GM10248 (cell line): ENCODE results near the gene MITD1.

ENCODE experiments used
- CTCF ChIA-PET: fragments of 300-600 bp; sonication (Branson Sonifier 250); formaldehyde crosslinking; extraction: SDS; loops from one replicate; lab custom pipeline; 2021; ENCODE audit warnings: antibody characterized with exemption; lab: Yijun Ruan, JAX
- POLR2A ChIA-PET: fragments of 350-650 bp; sonication (Branson Sonifier 250); formaldehyde crosslinking; extraction: SDS; loops from one replicate; lab custom pipeline; 2020; ENCODE audit warnings: antibody characterized with exemption; lab: Yijun Ruan, JAX
- DNase-seq: peaks from one replicate; pipeline ENCODE4 v3.0.0; 2012; ENCODE audit errors: extremely low spot score
- TF ChIP-seq, protein P1 (sequence below): IDR thresholded peaks from 2 replicates; pipeline ENCODE4 v1.5.1; 2012; ENCODE audit warnings: mild to moderate bottlenecking, low read depth; ENCODE audit errors: extremely low read depth, missing control alignments, control extremely low read depth

MITD1 gene

DNA sequence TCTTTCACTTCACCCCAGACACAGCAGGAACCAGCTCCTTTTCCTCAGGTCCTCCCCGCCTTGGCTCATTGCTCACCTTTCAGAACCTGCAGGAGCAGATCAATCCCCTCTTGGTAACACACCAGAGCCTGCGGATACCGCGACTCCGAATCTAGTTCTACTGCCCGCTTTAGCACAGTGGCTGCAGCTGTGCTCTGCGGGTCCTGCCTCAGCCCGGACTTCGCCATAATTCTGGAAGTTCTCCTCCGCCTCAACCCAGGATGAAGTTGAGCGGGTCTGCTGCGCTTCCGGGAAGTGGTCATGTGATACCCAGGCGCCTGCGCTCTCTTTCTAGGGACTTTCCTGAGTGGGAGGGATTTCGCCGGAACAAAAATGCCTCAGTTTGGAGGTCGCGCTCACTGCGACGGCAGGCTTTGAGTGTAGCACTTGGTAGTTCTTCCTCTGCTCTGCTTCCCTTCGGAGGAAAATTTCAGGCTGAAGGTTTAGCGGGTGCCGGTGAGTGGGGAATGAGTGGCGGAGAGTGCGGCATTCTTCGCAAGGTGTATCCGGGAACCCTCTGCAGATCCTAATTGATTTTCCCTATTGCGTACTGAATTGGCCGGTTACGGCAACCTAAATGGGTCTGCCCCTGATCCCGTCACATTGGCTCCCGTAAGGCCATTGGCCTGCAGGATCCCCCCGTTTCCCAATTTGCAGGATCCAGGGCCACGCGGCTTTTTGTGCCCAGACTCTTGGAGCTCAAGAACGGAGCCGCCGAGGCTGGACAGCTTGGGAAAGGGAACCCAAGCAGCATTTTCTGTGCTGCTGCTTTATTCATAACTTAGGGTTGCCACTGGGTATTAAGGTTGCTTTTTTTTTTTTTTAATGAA is at the start of gene MITD1, which contains the start of gene MRPL30:
MITD1 (minus strand) TSS at position 304 of the 869 bp plus-strand sequence; CDS start at position 227, 77 bp downstream.
MRPL30 (plus strand) TSS at position 430 of the 869 bp plus-strand sequence. CDS start 5,020 bp downstream, outside the sequence.
- ChIA-PET CTCF (interaction anchor here (0.9 to 1.9 kb wide), 5 partner anchors 9 to 176 kb away, joined by 3 to 15 read pairs (median 3); no protein-coding TSS in a partner anchor), POLR2A (interaction anchor here (0.7 to 1.0 kb wide), 2 partner anchors 54 to 155 kb away, joined by 3 read pairs; partner anchors contain the start of gene TXNDC9)
- TF ChIP-seq, protein P1, sequence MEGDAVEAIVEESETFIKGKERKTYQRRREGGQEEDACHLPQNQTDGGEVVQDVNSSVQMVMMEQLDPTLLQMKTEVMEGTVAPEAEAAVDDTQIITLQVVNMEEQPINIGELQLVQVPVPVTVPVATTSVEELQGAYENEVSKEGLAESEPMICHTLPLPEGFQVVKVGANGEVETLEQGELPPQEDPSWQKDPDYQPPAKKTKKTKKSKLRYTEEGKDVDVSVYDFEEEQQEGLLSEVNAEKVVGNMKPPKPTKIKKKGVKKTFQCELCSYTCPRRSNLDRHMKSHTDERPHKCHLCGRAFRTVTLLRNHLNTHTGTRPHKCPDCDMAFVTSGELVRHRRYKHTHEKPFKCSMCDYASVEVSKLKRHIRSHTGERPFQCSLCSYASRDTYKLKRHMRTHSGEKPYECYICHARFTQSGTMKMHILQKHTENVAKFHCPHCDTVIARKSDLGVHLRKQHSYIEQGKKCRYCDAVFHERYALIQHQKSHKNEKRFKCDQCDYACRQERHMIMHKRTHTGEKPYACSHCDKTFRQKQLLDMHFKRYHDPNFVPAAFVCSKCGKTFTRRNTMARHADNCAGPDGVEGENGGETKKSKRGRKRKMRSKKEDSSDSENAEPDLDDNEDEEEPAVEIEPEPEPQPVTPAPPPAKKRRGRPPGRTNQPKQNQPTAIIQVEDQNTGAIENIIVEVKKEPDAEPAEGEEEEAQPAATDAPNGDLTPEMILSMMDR, result no peak
- DNase-seq, result peak; percentile 89

DNA sequence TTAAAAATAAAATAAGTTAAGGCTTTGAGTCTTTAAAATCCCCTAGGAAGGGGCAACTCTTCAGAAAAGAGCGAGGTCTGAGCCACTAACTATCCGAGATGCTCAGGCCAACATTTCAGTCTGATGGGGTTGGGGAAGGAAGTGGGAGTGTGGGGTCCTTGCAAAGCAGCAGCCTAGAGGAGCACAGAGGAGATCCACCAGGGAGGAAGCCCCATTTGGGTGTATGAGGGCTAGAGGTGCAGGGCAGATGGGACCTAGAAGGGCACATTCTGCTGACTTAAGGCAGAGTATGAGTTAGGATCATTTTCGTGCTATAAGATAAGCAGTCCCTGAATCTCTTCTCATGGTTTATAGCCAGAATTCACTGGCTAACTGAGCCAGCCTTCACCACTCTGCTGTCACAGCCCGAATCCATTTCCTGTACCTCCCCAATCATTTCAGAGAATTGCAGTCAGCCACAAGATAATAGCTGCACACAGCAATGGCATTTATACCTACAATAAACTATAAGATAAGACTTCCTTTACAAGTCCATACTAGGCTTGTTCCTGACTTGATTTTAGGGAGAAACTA is 37.2 kb upstream of the MITD1 start:
- POLR2A ChIA-PET, result no interaction called here
- TF ChIP-seq, protein P1, result no peak
- CTCF ChIA-PET, result no interaction called here
- no peak for DNase-seq

DNA sequence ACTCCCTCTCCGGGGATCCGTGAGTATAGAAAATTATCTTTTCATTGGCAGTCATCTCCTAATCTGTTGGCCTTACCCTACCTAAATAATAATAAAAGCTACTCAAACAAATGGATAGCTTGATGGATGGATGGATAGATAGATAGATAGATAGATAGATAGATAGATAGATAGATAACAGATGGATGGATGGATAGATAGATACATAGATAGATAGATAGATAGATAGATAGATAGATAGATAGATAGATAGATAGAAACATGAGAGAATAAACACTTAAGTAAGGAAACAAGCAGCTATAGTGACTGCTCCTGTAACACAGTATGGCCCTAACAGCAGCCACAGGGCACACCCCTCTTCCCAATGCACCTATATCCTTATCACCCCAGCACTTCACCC is 35.2 kb upstream of the MITD1 start:
- TF ChIP-seq, protein P1, result no peak
- POLR2A ChIA-PET, result no interaction called here
- CTCF ChIA-PET, result no interaction called here
- DNase-seq, result no peak

DNA sequence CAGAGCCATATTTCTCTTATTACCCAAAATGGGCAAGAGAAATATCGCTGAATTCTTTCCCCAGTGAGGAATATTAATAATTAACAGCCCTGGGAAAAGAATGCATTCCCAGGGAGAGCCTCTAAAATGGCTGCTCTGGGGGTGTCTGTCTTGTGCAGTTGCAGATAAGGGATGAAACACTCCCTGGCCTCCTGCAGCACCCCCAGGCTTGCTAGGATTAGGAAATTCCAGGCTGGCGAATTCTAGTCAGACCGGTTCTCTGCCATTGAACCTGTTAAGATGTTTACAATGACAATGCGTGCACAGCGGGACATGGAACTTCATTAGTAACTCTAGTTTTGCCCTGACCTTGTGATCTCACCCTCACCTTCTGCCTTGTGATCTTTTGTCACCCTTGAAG is 24.6 kb upstream of the MITD1 start:
- POLR2A ChIA-PET, result no interaction called here
- DNase-seq, result no peak
- TF ChIP-seq, protein P1, result no peak
- CTCF ChIA-PET, result no interaction called here

DNA sequence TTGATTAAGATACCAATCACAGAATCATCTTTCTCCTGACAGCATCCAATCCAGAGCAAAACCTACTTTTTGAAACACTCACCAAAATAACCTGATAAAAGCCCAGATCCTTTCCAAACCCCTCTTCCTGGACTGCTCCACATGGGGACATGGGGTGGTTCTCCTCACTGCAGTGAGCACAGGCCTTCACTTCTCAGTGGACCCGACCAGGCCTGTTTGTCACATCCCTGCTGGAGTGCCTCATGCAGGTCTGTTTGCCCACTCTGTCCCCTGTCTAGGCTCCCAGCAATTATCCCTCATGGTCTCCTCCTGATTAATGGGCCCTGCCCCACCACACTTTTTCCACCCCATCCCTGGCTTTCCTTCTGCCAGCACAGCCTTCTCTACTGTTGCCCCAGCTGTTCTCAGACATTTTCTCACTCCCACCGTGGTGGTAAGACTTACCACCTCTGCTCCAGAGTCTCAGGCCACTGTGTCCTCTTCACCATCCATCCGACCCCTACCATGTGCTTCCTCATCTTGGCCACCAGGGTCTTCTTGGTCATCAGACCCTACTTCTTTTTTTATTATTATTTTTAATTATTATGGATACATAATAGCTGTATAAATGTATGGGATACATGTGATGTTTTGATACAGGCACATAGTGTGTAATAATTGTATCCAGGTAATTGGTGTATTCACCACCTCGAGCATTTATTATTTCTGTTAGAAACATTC is 21.3 kb upstream of the MITD1 start:
- POLR2A ChIA-PET, result no interaction called here
- CTCF ChIA-PET, result interaction anchor here (1.0 kb wide), 2 partner anchors 12 to 15 kb away, joined by 3 read pairs; no protein-coding TSS in a partner anchor
- TF ChIP-seq, protein P1, result no peak
- no peak for DNase-seq

DNA sequence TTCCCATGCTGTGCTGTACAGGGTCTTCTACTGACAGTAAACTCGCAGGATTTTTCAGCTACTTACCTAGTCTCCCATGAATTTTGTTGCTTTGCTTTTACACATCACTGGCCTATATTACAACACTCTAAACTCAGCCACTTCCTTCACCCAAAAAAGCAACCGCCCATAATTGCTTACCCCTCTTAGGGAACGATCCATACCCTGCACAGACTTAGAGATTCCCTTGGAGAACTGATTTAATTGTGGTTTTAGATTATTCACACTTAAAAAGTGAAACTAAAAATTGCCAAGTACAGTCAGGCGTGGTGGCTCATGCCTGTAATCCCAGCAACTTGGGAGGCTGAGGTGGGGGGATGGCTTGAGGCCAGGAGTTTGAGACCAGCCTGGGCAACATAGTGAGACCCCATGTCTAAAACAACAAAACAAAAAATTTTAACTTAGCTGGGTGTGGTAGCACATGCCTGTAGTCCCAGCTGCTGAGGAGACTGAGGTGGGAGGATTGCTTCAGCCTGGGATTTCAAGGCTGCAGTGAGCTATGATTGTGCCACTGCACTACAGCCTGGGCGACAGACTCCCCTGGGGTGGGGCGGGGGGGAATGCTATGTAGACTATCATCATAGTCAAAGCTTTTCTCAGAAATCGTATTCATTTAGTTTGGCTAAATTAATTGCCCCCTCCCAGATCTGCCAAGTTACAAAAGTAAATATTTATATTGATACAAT is 19.4 kb upstream of the MITD1 start:
- DNase-seq, result no peak
- TF ChIP-seq, protein P1, result no peak
- CTCF ChIA-PET, result no interaction called here
- POLR2A ChIA-PET, result no interaction called here
